Right lobe of liver (tissue), 4 donors: ENCODE results near the gene CAMKK1.

Experiments
- POLR2A ChIP-seq: fragments of 450-650 bp; IDR thresholded peaks from one replicate; pipeline ENCODE4 v1.6.1; 2017; ENCODE audit warnings: antibody characterized with exemption, mild to moderate bottlenecking
- TF ChIP-seq, protein P1 (sequence below), 4 donors: fragments of 200-600 bp in 3 of 4; fragments of 450-650 bp in 1 of 4; IDR thresholded peaks; one replicate each; pipeline versions ENCODE4 v1.5.1 to v1.8.0; 2016 to 2022; ENCODE audit warnings: antibody characterized with exemption in 4 of 4, mild to moderate bottlenecking in 2 of 4
- donor health status: DM: no; HTN: no; CAD: no.
- donor health status: DM: no; HTN: no; CAD: no.
- donor health status: DM: no; HTN: yes; CAD: no.

DNA sequence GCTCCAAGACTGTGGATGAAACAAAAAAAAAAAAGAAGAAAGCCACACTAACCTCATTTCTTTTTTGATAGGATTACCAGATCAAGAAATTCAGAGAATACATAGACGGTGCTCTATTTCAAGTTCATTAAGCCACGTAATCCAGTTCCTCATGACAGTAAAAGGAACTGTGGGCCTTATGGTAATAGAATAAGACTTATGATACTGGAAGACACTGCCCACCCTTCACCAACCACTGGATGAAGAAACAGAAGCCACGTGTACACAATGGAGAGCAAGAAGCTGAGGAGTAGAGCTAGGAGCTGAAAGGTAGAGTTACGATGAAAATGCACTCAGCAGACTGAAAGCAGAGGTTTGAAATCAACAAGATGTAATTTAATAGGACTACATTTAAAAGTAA is 58.0 kb downstream of the CAMKK1 start:
- TF ChIP-seq, protein P1, sequence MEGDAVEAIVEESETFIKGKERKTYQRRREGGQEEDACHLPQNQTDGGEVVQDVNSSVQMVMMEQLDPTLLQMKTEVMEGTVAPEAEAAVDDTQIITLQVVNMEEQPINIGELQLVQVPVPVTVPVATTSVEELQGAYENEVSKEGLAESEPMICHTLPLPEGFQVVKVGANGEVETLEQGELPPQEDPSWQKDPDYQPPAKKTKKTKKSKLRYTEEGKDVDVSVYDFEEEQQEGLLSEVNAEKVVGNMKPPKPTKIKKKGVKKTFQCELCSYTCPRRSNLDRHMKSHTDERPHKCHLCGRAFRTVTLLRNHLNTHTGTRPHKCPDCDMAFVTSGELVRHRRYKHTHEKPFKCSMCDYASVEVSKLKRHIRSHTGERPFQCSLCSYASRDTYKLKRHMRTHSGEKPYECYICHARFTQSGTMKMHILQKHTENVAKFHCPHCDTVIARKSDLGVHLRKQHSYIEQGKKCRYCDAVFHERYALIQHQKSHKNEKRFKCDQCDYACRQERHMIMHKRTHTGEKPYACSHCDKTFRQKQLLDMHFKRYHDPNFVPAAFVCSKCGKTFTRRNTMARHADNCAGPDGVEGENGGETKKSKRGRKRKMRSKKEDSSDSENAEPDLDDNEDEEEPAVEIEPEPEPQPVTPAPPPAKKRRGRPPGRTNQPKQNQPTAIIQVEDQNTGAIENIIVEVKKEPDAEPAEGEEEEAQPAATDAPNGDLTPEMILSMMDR (IDR thresholded peaks at IDR 0.05): no peak
- no peak for TF ChIP-seq POLR2A
